CD4-positive, alpha-beta T cell (primary cell): ENCODE results near the gene PTF1A. TPM values are rescaled to one million over a fixed set of nuclear protein-coding genes. Genes with fewer than 3 reads are reported as not detected.

Experiments used
- ATAC-seq: fragments of 200-7000 bp; cut with Tn5 transposase; one replicate; pipeline ENCODE4 v1.10.0; 2022; ENCODE audit warnings: mild to moderate bottlenecking; ENCODE audit not compliant: poor library complexity
- CTCF ChIA-PET: fragments of 350-600 bp; sonication (Branson Sonifier 250); formaldehyde crosslinking; loops from one replicate; lab custom pipeline; 2021; ENCODE audit warnings: antibody characterized with exemption, inconsistent platforms; lab: Charles Lee
- POLR2A ChIA-PET: fragments of 350-600 bp; sonication (Branson Sonifier 250); formaldehyde crosslinking; loops from one replicate; lab custom pipeline; 2021; ENCODE audit warnings: antibody characterized with exemption, inconsistent platforms; lab: Charles Lee
- DNase-seq, 14 experiments: peaks; one replicate each; pipeline ENCODE4 v3.0.0-alpha.2; 2013 to 2020; ENCODE audit warnings: mixed read lengths in 2 of 14
- H3K27ac ChIP-seq, 2 donors: one replicate each; pipeline versions ENCODE4 v1.5.1 to v1.7.0; 2013; ENCODE audit warnings: low read length in 2 of 2, low read depth in 1 of 2, mild to moderate bottlenecking in 1 of 2
- H3K27me3 ChIP-seq, 2 experiments: 1 replicate in 1 of 2; 2 replicates in 1 of 2; pipeline versions ENCODE4 v1.6.1 to v1.7.0; 2013; ENCODE audit warnings: low read length in 2 of 2, control low read depth in 1 of 2, mild to moderate bottlenecking in 1 of 2, moderate library complexity in 1 of 2; ENCODE audit not compliant: insufficient read depth in 2 of 2, control insufficient read depth in 1 of 2
- H3K36me3 ChIP-seq: one replicate; pipeline ENCODE4 v1.6.1; 2013; ENCODE audit warnings: low read length, control low read depth; ENCODE audit not compliant: insufficient read depth
- H3K4me1 ChIP-seq: one replicate; pipeline ENCODE4 v1.6.1; 2013; ENCODE audit warnings: low read length, control low read depth; ENCODE audit not compliant: insufficient read depth
- H3K4me3 ChIP-seq: one replicate; pipeline ENCODE4 v1.5.1; 2013; ENCODE audit warnings: mild to moderate bottlenecking, low read length, moderate library complexity
- H3K9me3 ChIP-seq, 2 experiments: 1 replicate in 1 of 2; 2 replicates in 1 of 2; pipeline versions ENCODE4 v1.6.1 to v1.7.0; 2013; ENCODE audit warnings: low read length in 2 of 2, mild to moderate bottlenecking in 2 of 2, control low read depth in 1 of 2, moderate library complexity in 1 of 2; ENCODE audit not compliant: control insufficient read depth in 1 of 2, insufficient read depth in 1 of 2
- H3K27ac Mint-ChIP-seq: one replicate; pipeline ENCODE4 v1.8.0; 2020; ENCODE audit warnings: mixed read lengths
- H3K27me3 Mint-ChIP-seq: one replicate; pipeline ENCODE4 v1.8.0; 2021; ENCODE audit warnings: mixed read lengths
- H3K36me3 Mint-ChIP-seq: one replicate; pipeline ENCODE4 v1.8.0; 2021; ENCODE audit warnings: low read depth, mixed read lengths
- H3K4me1 Mint-ChIP-seq: one replicate; pipeline ENCODE4 v1.8.0; 2021; ENCODE audit warnings: low read depth, mixed read lengths
- H3K4me3 Mint-ChIP-seq: one replicate; pipeline ENCODE4 v1.8.0; 2020; ENCODE audit warnings: mild to moderate bottlenecking, mixed read lengths
- H3K9me3 Mint-ChIP-seq: one replicate; pipeline ENCODE4 v1.8.0; 2020; ENCODE audit warnings: mixed read lengths
- CTCF ChIP-seq: fragments of 200-600 bp; IDR thresholded peaks from one replicate; pipeline ENCODE4 v1.8.0; 2022; ENCODE audit warnings: antibody characterized with exemption, mild to moderate bottlenecking
- intact Hi-C, 2 experiments: fragments of 100-400 bp; cut with DNase I in 1 of 2; cut with micrococcal nuclease in 1 of 2; formaldehyde crosslinking; loops; one replicate each; pipeline versions ENCODE4 v1.15.1 to v1.9.0; 2023 to 2025; cut with DNase I, micrococcal nuclease
- total RNA-seq, 174 experiments: library from RNA in 2 of 174; stranded (reverse) in 2 of 174; gene quantifications; one replicate each; pipeline ENCODE4 v1.2.3 and lab custom pipeline; 2021 to 2026

The PTF1A gene
- total RNA-seq, 2 experiments from 2014 or later: not detected

GRCh38 chr10:23148214-23148613 is 43.9 kb upstream of the PTF1A start:
- Histone ChIP-seq H3K9me3 (no peaks in the 10 kb centered on the region), H3K27ac (no peak overlapping the region), H3K4me1 (no peaks in the 10 kb centered on the region), H3K4me3 (no peak overlapping the region), H3K36me3 (no peaks in the 10 kb centered on the region), H3K27me3 (peaks cover 3 to 10% of the 10 kb centered on the region in 2 experiments)
- no peaks in the 10 kb centered on the region for H3K9me3 Mint-ChIP-seq
- no peak for DNase-seq
- intact Hi-C loops: no loop called here
- TF ChIP-seq CTCF: no peak
- no peak overlapping the region for H3K4me3 Mint-ChIP-seq
- H3K27ac Mint-ChIP-seq: no peak overlapping the region
- no peaks in the 10 kb centered on the region for H3K4me1 Mint-ChIP-seq
- POLR2A ChIA-PET: no interaction called here
- ATAC-seq: no peak
- H3K36me3 Mint-ChIP-seq: no peaks in the 10 kb centered on the region
- H3K27me3 Mint-ChIP-seq: peaks cover 16% of the 10 kb centered on the region
- CTCF ChIA-PET: no interaction called here

GRCh38 chr10:23150091-23150490 is 42.0 kb upstream of the PTF1A start:
- Mint-ChIP-seq H3K27ac (no peak overlapping the region), H3K36me3 (no peaks in the 10 kb centered on the region), H3K4me1 (no peaks in the 10 kb centered on the region), H3K4me3 (no peak overlapping the region), H3K27me3 (peaks cover 19% of the 10 kb centered on the region), H3K9me3 (no peaks in the 10 kb centered on the region)
- intact Hi-C loops: no loop called here
- H3K4me3 ChIP-seq: no peak overlapping the region
- peaks cover 0 to 10% of the 10 kb centered on the region in 2 experiments for H3K27me3 ChIP-seq
- no peaks in the 10 kb centered on the region for H3K9me3 ChIP-seq
- ATAC-seq (no peak), DNase-seq (no peak)
- H3K36me3 ChIP-seq: no peaks in the 10 kb centered on the region
- POLR2A ChIA-PET: no interaction called here
- no peak overlapping the region for H3K27ac ChIP-seq
- no peak for TF ChIP-seq CTCF
- CTCF ChIA-PET: no interaction called here
- no peaks in the 10 kb centered on the region for H3K4me1 ChIP-seq

GRCh38 chr10:23150610-23151009 is 41.5 kb upstream of the PTF1A start:
- CTCF ChIA-PET: no interaction called here
- no peak overlapping the region for H3K27ac Mint-ChIP-seq

More at GRCh38 chr10:23150610-23151009, 41.5 kb upstream of the PTF1A start:
- ATAC-seq: no peak
- peaks cover 20% of the 10 kb centered on the region for H3K27me3 Mint-ChIP-seq
- no peaks in the 10 kb centered on the region for H3K9me3 ChIP-seq
- H3K27ac ChIP-seq: no peak overlapping the region
- peaks cover 0 to 10% of the 10 kb centered on the region in 2 experiments for H3K27me3 ChIP-seq
- POLR2A ChIA-PET: no interaction called here
- no peaks in the 10 kb centered on the region for H3K4me1 ChIP-seq
- TF ChIP-seq CTCF: no peak
- H3K4me3 Mint-ChIP-seq: no peak overlapping the region
- H3K4me3 ChIP-seq: no peak overlapping the region
- no peaks in the 10 kb centered on the region for H3K9me3 Mint-ChIP-seq
- DNase-seq: no peak
- no peaks in the 10 kb centered on the region for H3K36me3 Mint-ChIP-seq
- H3K4me1 Mint-ChIP-seq: no peaks in the 10 kb centered on the region
- H3K36me3 ChIP-seq: no peaks in the 10 kb centered on the region
- intact Hi-C loops: no loop called here
